Measurements from ENCODE around the gene LTB. TPM values are rescaled to one million over a fixed set of nuclear protein-coding genes. Genes with fewer than 3 reads are reported as not detected.
A peak's percentile ranks its signal among the peaks of the same experiment; 100 is the strongest.
"Not testable (repeated sequence)": the region's sequence is repeated elsewhere in the genome, so short reads cannot be mapped to it uniquely, and the experiment has no call there.

The LTB gene
- total RNA-seq, 1 donor from 2014 or later, result 0.25 TPM

- intact Hi-C loops (cut with micrococcal nuclease), result no loop called here
- peak overlapping the region; percentile 7 for H3K4me3 ChIP-seq
Observed at GRCh38 chr6:31558318-31558625, 24.0 kb downstream of the LTB start.

GRCh38 chr6:31557443-31558317, 24.5 kb downstream of the LTB start:
- no peaks in the 10 kb centered on the region for H3K9me3 ChIP-seq (replicated peaks)
- TF ChIP-seq CTCF (IDR thresholded peaks at IDR 0.05; ENCODE audit: borderline replicate concordance), result no peak
- H3K27me3 ChIP-seq (ENCODE audit: low read depth), result no peaks in the 10 kb centered on the region
- intact Hi-C loops (cut with micrococcal nuclease), result no loop called here
- H3K4me3 ChIP-seq, result peak overlapping the region; percentile 7
- H3K27ac ChIP-seq (replicated peaks), result peak overlapping the region; percentile 81
- peaks cover 42% of the 10 kb centered on the region for H3K36me3 ChIP-seq
- H3K4me1 ChIP-seq, result peaks cover 48% of the 10 kb centered on the region
- no peak for DNase-seq

More at GRCh38 chr6:31558318-31558625, 24.0 kb downstream of the LTB start:
- no peaks in the 10 kb centered on the region for H3K27me3 ChIP-seq (ENCODE audit: low read depth)
- H3K36me3 ChIP-seq, result peaks cover 40% of the 10 kb centered on the region
- H3K27ac ChIP-seq (replicated peaks), result peak overlapping the region; percentile 81
- H3K4me1 ChIP-seq, result peaks cover 48% of the 10 kb centered on the region
- TF ChIP-seq CTCF (IDR thresholded peaks at IDR 0.05; ENCODE audit: borderline replicate concordance), result no peak
- DNase-seq, result no peak
- no peaks in the 10 kb centered on the region for H3K9me3 ChIP-seq (replicated peaks)

GRCh38 chr6:31556307-31556706, 25.9 kb downstream of the LTB start:
- H3K27me3 ChIP-seq (ENCODE audit: low read depth), result no peaks in the 10 kb centered on the region
- no peak for DNase-seq
- H3K4me3 ChIP-seq, result no peak overlapping the region
- H3K27ac ChIP-seq (replicated peaks), result no peak overlapping the region
- peaks cover 45% of the 10 kb centered on the region for H3K4me1 ChIP-seq
- intact Hi-C loops (cut with micrococcal nuclease), result no loop called here
- no peak for TF ChIP-seq CTCF (IDR thresholded peaks at IDR 0.05; ENCODE audit: borderline replicate concordance)
- no peaks in the 10 kb centered on the region for H3K9me3 ChIP-seq (replicated peaks)
- peaks cover 48% of the 10 kb centered on the region for H3K36me3 ChIP-seq

GRCh38 chr6:31551371-31551770, 30.9 kb downstream of the LTB start:
- peaks cover 48% of the 10 kb centered on the region for H3K36me3 ChIP-seq
- intact Hi-C loops (cut with micrococcal nuclease), result not testable (repeated sequence)

GRCh38 chr6:31548544-31548873, 33.7 kb downstream of the LTB start:
- peaks cover 30% of the 10 kb centered on the region for H3K4me1 ChIP-seq
- no peak for TF ChIP-seq CTCF (IDR thresholded peaks at IDR 0.05; ENCODE audit: borderline replicate concordance)
- no peak for DNase-seq
- intact Hi-C loops (cut with micrococcal nuclease), result no loop called here
- peak overlapping the region; percentile 93 for H3K27ac ChIP-seq (replicated peaks)
- H3K4me3 ChIP-seq, result peak overlapping the region; percentile 70
- H3K27me3 ChIP-seq (ENCODE audit: low read depth), result no peaks in the 10 kb centered on the region
- H3K9me3 ChIP-seq (replicated peaks), result no peaks in the 10 kb centered on the region
- H3K36me3 ChIP-seq, result peaks cover 35% of the 10 kb centered on the region

More at GRCh38 chr6:31551371-31551770, 30.9 kb downstream of the LTB start:
- peak; percentile 58 for TF ChIP-seq CTCF (IDR thresholded peaks at IDR 0.05; ENCODE audit: borderline replicate concordance)
- not testable (repeated sequence) for H3K4me3 ChIP-seq; H3K27me3 ChIP-seq (ENCODE audit: low read depth); H3K9me3 ChIP-seq (replicated peaks)
- Histone ChIP-seq H3K4me1 (peaks cover 31% of the 10 kb centered on the region), H3K27ac (replicated peaks) (peak overlapping the region; percentile 49)
- DNase-seq, result peak; percentile 46

All from left ventricle myocardium inferior (tissue), 1 donor.